HK-2 (cell line): Measurements from ENCODE around the gene KRT32.
A peak's percentile ranks its signal among the peaks of the same experiment; 100 is the strongest.

Experiments used
- DNase-seq: peaks from one replicate; pipeline ENCODE4 v3.0.0-alpha.2; 2018; ENCODE audit not compliant: unreplicated experiment

Gene KRT32

DNA sequence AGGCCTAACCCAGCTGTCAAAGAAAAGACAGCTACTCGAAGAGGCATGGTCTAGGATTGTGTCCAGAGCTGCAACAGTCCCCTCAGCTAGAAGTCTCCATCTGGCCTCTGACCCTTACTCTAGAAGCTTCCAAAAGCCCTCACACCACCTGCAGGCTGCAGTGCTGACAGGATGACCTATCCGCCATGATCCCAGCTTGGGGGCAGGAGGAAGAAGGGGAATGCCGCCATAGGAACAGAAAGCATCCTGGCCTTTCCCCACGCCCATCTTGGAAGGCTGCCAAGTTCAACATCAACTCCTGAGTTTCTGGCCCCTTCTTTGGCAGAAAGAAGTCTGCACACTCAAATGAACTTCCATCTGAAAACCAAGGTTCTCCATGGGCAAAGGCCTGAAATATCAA is 25.6 kb upstream of the KRT32 start:
- DNase-seq: no peak

DNA sequence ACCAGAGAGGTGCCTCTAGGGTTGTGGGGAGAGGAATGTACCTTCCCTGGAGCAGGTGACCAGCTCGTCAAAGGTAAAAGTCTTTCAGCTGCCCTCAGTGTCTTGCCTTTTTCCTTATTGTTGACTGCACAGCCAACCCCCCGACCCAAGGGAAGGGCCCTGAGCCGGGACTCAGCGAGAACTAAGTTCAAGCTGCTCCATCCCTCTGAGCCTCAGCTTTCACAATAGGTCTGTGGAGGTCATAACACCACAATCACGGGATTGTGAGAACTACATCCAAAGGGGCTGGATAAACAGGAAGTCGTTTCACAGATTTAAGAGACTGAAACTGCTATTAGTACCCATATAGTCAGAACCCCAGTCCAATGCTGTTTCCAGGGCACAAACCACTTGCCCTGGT is 25.2 kb upstream of the KRT32 start:
- DNase-seq: no peak

DNA sequence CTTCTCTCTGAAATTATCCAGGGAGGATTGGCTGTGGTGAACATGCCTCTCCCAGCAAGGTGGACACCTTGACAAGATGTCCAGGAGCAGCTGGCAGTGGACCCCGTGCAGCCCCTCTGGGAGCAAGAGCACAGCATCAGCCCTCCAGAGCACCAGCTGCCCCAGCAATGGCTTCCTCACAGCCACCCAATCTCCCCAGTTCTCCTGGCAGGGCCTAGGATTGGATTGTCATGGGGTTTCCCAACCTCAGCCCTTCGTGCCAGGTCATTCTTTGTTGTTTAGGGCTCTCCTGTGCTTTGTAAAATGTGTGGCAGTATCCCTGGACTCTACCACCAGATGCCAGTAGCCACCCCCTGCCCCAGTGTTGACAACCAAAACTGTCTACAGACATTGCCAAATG is 24.3 kb upstream of the KRT32 start:
- no peak for DNase-seq

DNA sequence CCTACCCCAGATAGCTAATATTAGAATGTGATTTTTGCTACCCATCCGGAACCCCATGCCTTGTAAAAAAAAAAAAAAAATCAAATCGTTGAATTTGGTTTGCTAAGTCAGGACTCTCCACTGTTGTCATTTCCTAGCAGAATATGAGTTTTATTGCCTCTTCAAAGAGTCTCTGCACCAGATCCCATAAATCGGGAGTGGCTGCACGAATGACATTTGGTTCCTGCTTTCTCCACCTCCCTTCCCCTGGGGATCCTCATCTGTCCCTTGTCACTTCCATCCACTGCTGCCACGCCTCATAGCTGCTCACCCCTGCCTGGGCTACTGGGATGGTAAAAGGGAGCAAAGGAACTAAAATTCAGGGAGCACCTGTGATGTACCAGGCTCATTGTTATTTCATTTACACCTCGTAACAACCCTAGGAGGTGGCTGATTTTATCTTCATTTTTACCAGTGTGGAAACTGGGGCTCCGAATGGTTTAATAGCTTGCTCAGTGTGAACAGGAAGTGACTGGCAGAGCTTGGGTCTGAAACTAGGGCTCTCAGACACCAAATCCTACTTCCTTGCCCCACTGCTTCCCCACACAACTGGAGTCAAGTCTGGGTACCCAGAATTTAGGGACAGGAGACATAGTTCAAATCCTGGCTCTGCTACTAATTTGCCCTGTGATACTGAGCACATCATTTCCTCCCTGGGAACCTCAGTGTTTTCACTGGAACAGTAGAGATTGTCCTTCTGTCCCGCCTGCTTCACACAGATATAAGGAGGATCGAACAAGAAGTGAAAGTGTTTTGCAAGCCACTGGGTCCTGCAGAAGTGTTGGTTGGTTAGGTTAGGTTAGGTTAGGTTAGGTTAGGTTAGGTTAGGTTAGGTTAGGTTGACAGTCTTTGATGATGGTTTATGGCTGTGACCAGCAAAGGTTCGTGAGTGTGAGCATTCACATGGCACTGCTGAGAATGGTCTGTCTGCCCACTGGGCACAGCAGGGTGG is 23.1 kb upstream of the KRT32 start:
- no peak for DNase-seq

DNA sequence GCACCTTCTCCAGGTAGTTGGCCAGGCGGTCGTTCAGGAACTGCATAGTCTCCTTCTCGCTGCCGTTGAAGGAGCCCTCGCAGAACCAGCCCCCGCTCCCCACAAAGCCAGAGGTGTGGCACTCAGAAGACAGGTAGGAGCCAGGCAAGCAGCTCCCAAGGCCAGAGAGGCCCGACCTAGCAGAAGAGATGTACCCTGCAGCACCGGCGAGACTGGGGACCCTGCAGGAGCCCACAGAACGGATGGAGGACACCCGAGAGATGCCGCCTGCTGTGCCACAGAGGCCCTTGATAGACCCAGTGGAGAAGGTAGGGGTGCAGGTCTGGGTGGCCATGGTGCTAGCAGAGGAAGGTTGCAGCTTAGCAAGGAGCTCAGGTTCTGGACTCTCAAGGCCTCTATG is 22.3 kb upstream of the KRT32 start, which contains the start of gene KRT36:
Gene KRT36 (minus strand): TSS at position 380 of the 400 bp plus-strand sequence. CDS start 46 bp downstream, at position 334.
- no peak for DNase-seq

DNA sequence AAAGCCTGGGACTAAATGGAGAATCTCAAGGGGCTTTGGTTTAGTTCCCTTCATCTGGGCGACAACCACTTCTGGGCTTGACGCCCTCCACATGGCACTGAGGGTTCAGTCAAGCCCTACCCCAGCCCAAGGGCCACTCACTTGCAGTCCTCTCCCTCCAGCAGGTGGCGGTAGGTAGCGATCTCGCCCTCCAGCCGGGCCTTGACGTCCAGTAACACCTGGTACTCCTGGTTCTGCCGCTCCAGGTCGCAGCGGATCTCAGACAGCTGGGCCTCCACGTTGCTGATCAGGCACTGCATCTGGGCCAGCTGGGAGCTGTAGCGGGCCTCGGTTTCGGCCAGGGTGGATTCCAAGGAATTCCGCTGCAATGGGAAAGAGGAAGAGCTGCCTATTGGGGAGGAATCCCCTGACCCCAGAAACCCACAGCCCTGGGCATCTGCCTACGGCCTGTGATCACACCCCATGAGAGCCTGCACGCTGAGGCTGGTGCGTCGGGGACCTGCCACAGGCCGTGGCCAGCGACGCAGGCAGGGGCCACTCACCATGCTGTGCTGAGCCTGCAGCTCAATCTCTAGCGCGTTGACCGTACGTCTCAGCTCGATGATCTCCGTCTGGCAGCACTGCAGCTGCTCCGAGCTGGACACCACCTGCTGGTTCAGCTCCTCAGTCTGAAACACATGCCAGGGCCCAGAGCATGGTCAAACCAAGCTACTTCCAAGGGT is 19.8 kb upstream of the KRT32 start:
- DNase-seq: no peak

DNA sequence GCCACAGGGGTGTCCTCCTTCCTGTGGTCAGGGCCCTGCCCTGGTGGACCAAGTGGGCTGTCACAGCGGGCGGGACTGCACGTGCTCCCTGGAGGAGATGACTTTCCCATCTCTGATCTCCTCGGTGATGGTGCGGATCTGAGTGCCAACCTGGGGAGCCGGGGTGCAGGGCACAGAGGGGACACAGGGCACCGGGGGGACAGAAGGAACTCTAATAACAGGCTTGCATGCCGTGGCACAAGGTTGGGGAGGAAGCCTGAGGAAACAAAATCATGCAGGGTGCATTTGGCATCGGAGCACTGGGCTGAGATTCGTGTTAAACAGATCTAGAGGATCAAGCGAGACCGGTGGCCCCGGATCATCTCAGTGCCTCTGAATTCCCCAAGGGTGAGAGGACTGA is 19.1 kb upstream of the KRT32 start:
- no peak for DNase-seq

DNA sequence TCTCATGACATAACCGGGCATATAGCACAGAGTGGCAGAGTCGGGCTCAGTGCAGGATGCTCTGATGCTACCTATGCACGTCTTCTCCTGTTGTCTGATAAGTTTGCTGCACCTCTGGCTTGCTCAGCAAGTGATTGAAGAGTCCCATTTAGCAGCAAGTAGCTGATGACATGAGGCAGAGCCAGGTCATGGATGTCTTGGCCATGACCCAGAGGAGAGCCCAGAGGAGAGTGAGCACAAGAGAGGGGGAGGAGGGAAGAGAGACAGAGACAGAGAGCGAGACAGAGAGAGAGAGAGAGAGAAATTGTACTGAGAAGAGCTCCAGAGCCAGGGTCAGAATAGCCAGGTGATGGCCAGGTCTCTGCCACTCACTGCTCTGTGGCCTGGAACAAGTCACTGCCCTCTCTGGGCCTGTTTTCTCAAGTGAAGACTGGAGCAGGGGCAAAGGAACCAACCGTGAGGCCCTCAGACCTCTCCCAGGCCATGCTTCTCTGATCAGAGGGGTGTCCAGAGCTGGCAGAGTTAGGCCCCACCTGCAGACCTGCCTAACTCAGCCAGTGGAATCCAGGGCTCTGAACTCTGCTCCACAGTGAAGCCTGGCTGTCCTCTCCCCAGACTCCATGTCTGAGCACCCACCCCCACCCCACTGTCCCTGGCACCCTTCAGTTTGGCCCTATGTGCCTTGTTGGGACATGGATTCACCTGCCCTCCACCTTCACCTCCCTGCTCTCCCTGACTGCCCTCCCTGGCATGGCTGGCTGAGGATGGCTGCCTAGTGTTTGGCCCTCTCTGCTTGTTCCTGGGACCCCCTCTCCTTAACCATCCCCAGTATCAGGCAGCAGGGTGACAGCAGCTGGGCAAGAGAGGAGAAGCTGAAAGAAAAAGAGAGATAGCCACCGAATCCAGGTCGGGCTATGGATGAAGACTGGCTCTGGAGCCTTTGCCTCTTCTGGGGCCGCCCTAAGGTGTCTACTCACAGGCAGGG is 18.0 kb upstream of the KRT32 start:
- no peak for DNase-seq

DNA sequence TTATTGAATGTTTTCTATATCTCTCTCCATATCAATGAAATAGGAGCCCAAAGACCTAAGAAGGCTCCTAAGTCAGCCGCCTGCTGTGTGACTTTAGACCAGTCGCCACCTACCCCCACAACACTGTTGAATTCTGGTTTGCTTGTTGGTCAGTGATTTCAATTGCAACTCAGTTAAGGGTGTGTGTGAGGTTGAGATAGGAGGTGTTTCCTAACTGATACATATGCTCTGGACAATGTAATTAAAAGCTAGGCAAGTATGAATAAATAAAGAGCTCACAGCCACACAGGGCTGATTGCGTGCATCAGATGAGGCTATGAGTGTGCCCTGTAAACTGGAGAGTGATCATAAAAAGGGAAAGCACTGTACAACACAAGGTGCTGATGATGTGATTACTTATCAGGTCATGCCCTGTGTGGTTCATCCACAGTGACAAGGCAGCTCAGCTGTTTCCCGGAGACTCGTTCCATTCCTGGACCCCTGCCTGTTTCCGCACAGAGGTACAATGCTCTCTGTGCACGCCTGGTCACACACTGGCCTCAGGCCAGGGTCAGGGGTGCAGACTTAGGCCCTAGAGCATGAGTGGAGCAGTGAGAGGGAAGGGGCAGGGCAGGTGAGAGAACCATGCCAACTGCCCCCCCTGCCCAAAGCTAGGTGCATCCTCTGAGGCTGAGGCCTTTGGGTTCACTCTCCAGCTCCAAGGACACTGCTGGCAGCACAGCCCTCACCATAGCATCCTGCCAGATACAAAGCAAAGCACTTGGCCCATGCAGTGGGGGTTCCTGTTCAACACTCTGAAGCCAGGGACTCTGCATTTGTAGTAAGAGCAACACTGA is 17.0 kb upstream of the KRT32 start:
- no peak for DNase-seq

DNA sequence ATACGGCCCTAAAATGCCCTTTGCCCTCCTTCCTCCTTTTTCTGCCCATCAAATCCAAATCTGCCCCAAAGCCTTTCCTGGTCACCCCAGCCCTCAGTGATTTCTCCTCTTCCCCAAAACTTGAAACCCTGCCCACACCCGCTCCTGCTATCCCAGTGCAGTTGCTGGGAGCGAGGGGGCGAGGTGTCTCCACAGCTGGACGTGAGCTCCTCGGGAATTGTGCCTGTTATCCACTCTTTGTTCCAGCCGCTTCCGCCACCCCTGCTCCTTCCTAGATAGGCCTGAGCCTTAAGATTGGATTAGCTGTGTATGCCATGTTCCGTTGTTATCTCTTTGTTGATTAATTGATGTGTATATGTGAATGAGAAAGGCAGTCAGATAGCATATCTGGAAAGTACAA is 16.3 kb upstream of the KRT32 start:
- no peak for DNase-seq

DNA sequence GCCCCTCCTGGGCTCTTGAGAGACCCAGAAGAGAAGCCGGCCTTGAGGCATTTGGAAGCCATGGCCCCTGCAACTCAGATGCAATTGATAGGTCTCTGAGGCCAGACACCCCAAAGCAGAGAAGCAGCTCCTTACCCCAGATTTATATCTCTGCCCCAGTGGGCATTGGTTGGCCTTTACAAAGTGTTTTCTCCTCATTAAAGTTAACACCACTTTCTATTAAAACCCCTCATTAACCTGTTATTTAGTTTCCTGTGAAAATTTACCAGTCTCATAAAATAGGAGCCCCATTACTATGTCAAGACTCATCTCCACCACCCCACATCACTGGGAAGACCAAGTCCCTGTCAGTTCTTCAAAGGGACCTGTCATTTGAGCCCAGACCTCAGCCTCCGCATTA is 13.8 kb upstream of the KRT32 start, which contains the start of gene KRT35:
Gene KRT35 (minus strand): TSS at position 116 of the 400 bp plus-strand sequence. CDS start 54 bp downstream, at position 62.
- no peak for DNase-seq

DNA sequence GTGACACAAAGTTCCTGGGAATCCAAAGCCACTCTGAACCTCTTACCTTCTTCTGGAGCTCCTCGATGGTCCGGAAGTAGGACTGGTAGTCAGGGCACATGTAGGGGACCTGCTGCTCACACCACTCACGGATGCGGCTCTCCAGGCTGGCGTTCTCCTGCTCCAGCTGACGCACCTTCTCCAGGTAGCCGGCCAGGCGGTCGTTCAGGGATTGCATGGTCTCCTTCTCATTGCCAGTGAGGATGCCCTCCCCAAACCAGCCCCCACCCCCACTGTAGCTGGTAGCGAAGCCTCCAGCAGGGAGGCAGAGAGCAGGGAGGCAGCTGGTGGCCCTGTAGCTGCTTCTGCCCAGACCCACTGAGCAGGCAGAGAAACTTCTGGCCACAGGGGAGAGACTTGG is 13.4 kb upstream of the KRT32 start:
- no peak for DNase-seq

DNA sequence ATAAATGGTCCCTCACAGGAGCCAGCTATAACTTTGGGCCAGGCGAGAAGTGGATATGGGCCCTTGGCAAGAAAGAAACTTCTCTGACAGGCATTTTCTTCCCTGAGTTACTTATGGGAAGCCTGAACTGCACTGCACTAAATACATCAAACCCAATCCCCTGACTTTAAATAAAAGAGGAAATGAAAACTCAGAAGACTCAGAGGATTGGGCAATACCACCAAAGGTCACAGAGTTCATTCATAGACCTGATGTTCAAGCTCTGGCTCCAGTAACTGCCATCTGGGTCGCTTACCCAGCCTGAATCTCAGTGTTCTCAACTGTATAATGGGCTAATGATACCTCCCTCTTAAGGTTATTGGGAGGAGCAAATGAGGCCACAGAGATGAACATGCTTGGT is 12.9 kb upstream of the KRT32 start:
- DNase-seq: no peak

DNA sequence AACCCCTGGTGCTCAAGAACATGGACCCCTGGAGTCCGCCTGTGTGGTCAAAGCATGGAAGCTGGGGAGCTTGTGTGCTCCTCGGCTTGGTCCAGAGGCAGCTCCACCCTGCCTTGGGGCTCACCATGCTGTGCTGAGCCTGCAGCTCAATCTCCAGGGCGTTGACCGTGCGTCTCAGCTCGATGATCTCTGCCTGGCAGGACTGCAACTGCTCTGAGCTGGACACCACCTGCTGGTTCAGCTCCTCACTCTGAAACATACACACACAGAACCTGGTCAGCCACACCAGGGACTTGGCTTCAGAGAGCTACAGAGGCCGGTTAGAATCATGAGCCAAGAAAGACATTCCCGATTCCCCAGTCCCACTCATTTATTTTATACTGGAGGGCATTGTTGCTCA is 11.1 kb upstream of the KRT32 start:
- no peak for DNase-seq

DNA sequence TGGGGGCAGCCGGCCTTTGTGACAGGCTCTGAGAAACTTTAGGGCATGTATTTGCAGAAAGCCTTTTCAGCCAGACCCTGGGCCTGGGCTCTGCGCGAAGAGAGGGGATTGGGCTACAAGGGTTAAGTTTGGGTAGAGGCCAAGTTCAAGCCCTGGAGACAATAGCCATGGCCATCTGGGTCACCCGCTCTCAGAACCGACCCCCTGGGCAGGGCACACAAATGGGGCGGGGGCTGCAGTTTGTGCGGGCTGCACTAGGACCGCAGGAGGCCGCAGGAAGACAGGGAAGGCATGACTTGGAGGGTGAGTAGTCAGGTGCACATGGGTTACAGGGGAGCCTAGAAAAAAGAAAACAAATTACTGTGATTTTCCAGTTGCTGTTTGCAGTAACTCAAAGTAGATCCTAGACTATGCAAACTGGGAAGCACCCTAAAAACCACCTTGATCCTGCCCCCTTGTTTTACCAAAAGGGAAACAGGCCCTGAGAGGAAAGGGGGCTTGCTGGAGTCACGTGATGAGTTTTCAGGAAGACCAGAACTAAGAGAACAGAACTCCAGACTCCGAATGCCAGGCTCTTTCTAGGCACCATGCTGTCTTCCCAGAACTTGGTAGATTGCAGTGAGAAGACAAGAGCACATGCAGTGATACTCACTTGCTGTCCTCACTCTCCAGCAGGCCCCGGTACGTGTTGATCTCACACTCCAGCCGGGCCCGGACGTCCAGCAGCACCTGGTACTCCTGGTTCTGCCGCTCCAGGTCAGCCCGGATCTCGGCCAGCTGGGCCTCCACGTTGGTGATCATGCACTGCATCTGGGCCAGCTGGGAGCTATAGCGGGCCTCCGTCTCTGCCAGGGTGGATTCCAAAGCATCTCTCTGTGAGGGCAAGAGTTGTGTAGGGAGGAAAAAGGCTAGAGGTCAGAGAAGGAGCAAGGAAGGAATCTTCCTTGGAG is 10.0 kb upstream of the KRT32 start:
- no peak for DNase-seq

DNA sequence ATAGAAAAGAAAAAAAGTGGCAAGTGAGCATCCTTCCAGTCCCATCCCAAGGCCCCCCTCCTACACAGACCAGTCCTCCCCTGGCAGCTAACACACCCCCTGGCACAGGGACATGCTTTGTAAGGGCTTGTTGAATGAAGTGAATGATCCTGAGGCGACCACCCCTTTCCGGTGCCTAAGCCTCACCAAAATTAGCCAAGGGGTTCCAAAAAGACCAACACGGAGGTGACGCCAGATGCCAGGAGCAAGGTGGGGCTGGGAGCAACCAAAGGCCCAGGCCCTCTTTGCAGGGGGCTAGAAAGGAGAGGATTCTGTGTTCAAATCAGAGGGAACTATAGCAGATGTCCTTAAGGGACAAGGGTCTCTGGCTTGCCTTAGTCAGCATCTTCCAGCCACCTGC is 8.2 kb upstream of the KRT32 start:
- DNase-seq: no peak

DNA sequence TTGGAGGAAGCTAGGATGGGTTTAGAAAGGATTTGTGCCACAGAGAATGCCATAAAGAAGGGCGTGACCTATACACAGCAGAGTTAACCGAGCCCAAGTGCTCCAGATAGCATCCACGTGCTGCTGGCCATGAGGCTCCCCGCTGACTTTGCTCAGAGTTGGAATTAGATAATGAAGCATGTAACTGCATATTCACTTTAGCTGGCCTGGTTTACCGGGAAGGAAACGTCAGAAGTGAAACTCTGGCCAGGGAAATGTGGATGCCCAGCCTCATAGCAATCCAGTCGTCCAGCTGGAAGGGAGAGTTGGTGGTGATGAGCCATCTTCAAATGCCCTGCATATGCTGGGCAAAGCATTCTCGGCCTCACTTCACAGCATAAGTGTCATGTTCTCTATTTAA is 7.7 kb upstream of the KRT32 start:
- no peak for DNase-seq

DNA sequence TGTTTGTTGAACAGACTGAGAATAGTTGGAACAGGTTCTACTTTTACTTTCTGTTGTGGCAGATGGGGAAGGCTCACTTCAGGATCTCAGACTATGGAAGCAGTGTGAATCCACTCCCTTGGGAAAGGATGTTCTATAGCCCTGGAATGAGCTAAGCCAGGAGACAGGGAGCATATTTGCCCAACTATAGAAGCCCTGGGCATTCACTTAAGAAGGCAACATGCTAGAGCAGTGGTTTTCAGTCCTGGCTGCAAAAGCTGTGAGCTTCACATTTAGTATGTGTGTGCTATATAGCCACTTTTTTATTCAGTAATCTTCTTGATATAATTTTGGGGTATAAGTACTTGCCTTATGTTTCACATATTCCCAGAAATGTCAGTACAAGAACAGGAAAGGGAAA is 1.2 kb upstream of the KRT32 start:
- DNase-seq: no peak

DNA sequence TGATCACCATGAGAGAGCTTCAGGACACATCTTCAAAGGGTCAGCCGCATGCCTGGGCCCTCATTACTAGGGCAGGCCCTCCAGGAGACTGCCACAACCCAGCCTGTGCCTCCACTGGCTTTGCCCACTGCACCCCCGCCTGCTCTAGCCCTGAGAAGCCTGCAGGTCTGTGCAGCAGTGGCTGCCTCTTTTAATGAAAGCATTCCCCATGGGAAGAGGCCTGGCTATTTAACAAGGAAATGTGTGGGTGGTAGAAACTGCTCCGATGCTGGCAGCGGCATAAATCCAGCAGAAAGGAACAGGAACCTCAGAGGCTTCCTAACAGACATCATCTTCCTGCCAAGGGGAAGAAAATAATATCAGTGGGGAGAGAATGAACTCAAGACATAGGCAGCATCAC is 375 bp upstream of the KRT32 start:
- DNase-seq: no peak

DNA sequence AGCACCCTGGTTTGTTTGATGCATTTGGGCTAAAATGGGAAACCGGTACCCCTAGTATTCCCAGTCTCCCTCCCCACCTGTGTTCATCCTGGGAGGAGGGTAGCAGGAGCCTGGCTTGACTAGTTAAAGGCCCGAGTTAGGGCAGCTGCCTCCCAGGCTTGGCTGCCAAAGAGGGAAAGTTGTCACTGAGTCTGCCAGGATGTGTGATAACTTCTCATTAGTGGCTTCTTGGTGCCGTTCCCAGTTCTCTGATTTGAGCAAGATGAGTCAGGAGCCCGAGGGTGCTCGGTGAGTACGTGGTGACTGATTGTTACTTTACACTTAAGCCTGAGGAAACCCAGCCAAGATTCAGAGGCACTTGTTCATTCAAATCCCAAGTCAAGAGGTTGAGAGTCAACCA is 2.5 kb downstream of the KRT32 start:
- DNase-seq: peak; percentile 58
